Caki2 (cell line): Measurements from ENCODE around the gene MUC15. TPM values are rescaled to one million over a fixed set of nuclear protein-coding genes. Genes with fewer than 3 reads are reported as not detected.

Experiments
- DNase-seq: peaks from one replicate; pipeline ENCODE4 v3.0.0-alpha.2; 2015; ENCODE audit warnings: low read depth
- in situ Hi-C: cut with HindIII; loops from 2 replicates; pipeline ENCODE4 v1.10.0; 2016; ENCODE audit warnings: low sequenced_read_pairs, low pct_unique_long_range_greater_than_20kb, mixed read lengths
- total RNA-seq: library from RNA; depleted of rRNA; stranded (reverse); fragments of >200 nt; shearing (Covaris generic); gene quantifications from 2 replicates; pipeline ENCODE4 v1.2.3, GENCODE V29; 2014; ENCODE audit warnings: low replicate concordance; rRNA removed

Gene MUC15
- total RNA-seq, 1 experiment from 2014 or later, result not detected

DNA sequence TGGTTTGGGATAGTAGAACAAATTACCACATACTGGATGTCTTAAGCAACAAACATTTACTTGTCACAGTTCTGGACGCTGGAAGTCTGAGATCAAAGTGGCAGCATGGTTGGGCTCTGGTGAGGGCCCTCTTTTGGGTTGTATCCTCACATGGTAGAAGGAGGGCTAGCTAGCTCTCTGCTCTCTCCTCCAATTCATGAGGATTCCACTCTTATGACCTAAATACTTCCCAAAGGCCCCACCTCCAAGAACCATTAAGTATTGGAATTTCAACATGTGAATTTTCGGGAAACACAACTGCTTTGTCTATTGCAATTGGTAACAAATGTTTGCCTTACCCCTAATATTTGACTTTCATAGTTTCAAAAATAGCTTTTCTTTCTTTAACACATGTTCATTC lies 52.6 kb downstream of the MUC15 start:
- no peak for DNase-seq
- in situ Hi-C loops, result no loop called here

- DNase-seq, result no peak
- in situ Hi-C loops, result no loop called here
Measured at GRCh38 chr11:26512196-26512595, 59.9 kb downstream of the MUC15 start.

GRCh38 chr11:26510756-26511155 lies 61.3 kb downstream of the MUC15 start:
- in situ Hi-C loops, result no loop called here

GRCh38 chr11:26510164-26510563 lies 61.9 kb downstream of the MUC15 start:
- in situ Hi-C loops, result no loop called here
- no peak for DNase-seq

More at GRCh38 chr11:26510756-26511155, 61.3 kb downstream of the MUC15 start:
- DNase-seq, result no peak

Other genes starting within 250 kb of the MUC15 start
- gene ANO3, start 240.1 kb downstream of the MUC15 start, total RNA-seq, result not detected in 2 replicates
- not detected in 2 replicates for gene SLC5A12, start 149.8 kb upstream of the MUC15 start, total RNA-seq